HG03457 (cell line): Measurements from ENCODE around the gene ZNF385B.

Experiments used
- ATAC-seq: cut with Tn5 transposase; IDR thresholded peaks from one replicate; pipeline ENCODE4 v1.9.1; 2021; ENCODE audit warnings: moderate number of reproducible peaks; ENCODE audit not compliant: unreplicated experiment

The ZNF385B gene

DNA sequence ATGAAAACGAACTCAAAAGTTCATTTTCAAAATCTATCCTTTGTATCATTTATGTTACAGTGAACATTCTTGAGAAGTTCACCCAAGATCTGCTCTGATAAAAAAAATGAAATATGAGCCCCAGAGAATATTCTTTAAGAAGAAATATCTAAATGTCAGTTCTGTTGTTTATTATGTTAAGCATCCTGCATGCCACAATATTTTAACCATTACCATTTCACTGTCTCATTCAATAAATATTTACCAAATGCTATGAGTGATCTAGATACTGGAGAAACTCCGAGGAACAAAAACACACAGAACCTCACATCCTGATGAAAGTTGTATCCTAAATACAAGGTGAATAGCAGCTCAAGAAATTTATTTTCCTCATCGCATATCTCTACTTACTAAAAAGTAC lies 170.2 kb downstream of the ZNF385B start:
- no peak for ATAC-seq

DNA sequence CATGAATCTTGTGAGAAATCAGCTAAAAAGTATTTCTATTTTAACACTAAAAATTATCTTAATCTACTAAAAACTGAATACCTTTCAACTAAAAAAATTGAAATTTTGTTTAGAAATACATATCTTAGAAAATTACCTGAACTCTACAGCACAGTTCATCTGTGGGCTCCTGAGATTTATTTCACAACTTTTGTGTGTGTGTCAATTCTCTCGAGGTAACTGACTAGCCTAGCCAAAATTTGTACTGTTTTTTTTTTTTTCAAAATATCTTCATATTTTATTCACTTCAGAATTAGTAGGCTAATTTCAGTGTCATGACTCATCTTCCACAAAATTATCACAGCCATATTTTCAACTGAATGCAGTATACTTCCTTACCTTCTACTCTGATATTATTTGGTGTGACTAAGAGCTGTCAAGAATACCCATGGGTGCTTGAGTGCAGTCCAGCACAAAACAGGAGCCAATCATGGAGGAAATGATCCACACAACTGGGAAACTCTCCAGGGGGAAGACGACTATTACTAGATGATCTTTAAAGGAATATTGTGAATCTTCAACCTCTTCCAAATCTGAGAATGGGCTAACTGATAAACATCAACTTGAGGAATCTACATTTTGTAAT lies 174.6 kb downstream of the ZNF385B start:
- no peak for ATAC-seq

DNA sequence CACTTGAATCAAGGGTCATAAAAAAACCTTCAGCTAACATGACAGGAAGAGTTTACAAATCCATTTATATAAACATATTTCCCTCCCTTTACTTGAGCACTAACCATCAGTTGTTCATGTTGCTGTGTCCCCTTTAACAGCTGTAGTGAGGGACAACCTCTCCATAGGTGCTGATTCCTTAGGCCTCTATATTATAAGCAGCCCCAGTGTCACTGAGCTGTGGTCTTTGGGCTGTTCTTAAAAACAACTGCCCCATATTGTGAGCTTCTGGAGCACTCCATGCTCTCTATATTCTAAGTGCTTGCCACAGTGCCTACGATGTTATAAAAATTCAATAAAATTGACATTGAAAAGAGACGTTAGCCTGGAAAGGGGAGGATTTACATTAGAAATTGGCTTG lies 175.3 kb downstream of the ZNF385B start:
- ATAC-seq, result no peak

DNA sequence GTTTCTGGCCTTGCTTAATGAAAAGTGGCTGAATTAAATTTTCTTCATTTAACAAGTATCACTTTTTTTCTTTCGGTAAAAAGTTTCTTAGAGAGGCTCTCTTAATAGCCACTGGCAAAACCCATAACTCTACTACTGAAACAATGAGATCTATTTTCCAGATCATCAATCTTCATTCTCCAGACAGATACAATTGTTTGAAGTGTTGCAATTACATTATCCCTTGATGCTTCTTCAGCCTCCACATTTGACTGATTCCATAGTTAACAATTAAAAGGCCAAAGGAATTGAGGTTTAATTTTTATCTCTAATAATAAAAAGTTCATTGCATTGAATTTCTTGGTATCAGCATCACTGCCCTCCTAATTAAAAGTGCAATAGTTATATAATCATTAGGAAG lies 176.3 kb downstream of the ZNF385B start:
- no peak for ATAC-seq

DNA sequence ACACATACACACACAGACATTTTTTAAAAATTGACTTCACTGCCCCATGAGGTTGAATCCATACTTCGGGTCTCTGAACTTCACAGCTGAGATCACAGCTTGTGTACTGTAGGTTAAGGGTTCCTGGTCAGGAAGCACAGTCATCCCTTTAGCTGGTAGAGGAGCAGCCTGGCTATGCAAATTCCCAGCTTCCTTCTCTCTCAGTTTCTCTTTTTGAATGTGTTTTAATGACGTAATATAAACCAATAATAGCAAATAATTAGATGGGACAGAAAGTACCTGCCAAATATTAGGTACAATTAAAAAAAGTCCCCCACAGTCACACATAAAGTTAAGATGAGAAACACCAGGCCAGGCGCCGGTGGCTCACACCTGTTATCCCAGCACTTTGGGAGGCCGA lies 178.7 kb downstream of the ZNF385B start:
- no peak for ATAC-seq

DNA sequence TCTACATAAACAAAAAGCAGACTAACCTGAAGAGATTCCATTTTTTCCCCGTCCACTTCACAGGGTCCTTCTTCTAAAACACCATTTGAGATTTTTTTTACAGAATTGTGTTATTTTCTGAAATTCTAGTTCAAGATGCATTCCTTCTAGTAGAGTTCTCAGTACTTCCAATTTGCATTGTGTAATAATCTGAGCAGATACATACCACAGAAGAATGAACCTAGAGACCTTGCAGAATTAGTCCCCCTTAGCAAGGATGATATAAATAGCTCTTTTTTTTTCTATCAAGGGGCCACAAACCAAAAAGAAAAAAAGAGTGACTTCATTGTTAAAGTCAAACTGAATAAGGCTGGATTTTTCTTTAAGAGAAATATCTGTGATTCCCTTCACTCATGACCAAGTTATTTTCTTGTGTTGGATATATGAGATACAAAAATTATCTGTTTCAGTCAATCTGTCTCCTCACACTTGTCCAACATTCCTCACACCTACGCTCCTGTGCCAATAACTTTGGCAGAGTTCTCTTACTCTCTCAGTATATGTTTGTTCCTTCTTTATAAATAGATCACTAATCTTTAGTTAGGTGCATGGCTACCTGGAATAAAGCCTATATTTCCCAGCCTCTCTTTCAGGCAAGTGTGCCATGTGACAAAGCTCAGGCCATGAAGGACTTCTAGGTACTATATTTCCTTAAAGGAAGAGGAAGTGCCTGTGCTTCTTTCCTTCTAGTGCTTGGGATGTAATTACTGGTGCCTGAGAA lies 183.5 kb downstream of the ZNF385B start:
- ATAC-seq, result no peak

DNA sequence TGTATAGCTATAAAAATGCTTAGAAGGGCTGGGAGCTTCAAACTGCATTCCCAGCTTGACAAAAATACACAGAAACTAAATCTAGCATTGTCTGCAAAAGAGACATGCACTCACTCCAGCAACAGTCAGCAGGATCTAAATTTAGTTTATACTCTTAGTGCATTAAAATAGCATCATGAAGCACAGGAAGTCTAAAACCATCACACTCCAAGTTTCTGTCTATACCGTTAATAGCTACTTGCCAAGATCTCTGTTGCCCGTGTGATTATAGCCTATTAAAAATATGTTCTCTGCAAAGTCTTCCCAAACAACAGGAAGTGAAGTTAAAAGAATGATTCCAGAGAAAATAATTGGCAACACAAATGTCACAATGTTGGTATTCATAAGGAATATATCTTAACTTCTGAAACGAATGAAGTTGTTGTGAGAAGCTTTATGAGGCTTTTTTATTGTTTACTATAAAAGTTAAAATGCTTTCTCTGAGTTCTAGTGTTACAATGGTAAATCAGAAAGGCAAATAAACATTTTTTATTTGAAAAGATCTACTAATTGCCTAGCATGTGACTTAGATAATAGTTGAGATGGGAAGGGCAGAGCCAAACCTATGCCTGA lies 184.2 kb downstream of the ZNF385B start:
- ATAC-seq, result no peak

DNA sequence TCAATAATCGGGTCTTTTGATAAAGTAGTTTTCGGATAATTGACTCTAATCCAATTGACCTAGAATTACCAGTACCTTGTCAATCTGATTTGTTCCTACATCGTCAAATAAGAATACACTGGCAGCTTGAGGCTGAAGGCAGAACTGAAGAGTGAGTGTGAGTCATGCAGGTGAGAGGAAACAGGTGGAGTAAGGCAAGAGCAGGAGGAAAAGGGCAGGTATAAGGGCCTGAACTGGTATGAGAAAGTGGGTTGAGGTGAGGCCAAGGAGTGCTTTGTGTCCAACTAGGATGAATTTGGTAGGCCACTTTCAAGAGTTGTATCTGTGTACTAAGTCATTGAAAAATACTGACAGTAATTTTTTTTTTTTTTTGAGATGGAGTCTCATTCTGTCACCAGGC lies 186.0 kb downstream of the ZNF385B start:
- ATAC-seq, result no peak

DNA sequence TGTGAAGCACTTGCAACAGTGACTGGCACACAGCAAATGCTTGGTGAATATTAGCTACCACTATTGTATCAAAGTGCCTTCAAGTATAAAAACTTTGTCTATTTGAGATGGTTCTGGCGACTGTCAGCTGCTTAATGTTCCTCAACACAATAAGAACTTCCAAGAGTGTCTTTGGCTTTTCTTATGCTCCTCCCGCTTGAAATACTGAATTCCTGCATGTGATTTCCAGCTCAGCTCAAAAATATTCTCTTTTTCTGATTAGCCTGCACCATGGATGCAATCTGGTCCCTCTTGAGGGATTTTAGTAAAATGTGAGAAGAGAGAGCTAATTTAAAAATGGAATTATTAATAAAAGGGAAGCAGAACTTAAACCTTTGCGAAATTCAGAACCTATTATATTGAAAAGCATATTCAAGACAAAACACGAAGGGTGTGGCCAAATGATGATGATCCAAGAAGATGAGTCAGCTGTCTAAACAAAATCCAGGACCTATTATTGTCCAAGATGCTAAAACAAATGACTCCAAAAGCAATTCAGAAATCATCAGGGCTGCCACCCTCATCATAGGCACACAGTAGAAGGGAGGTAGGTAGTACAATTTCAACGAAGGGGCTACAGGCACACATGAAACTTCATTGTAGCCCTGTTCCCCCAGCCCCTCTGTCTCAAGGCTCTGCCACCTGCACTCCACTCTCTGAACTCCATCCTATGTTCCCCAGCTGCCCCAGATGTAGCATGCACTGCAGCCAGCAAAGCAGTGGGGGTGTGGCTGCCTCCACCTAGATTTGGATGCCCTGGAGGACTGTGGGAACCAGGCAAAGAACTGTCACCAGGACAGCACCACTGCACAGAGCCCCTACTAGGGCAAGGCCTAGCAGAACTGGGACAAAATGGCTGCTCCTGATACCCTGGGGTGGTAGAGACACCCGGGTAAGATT lies 190.1 kb downstream of the ZNF385B start:
- no peak for ATAC-seq

DNA sequence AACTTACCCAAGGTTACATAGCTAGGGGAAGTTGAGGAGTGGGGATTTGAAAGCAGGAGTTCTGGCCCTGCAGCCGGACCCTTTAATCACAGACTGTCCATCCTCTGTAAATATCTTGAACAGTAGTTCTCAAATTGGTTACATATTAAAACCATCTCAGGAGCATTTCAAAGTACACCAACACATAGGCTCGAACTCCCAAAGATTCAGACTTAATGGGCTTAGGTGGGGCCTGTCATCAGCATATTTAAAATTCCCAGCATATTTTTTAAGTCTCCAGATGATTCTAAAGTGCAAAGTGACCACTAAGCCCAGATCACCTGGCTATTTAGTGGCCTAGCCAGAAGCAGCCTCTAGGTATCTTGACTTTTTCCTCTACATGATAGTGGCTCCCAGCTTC lies 192.2 kb downstream of the ZNF385B start:
- no peak for ATAC-seq

DNA sequence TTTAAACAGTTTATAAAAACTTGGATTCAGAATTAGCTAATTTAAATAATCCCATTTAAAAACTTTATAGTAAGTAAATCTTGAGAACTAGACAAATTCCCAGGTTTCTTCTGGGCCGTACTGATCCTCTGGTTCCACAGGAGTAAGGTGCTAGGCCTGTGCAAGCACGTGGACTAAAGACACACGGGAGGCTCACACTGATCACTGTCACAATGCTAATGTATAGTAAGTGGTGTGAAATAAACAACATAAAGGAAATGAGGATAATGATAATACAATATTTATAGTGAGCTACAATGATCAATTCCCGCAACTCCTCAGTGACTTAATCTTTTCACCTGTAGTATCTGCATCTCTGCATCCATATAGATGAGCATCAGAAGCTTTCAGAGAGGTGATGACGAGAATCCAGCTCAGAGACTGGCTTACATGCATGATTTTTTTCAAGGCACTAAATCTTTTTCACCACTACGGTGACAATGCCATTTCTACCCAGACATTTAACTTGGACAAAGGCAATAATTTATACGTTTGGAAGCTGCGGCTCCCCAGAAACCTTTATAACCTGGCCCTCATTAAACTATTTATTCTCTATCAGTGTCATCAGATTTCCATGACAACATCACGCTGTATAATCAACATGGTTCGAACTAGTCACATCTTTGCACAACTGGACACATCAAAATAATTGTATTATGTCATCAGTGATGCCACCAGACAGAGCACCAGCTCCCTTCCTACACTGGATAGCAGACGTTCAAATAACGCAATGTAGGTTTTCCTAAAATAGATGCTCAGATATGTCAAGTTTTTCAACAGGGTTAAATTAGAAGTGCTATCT lies 196.2 kb downstream of the ZNF385B start:
- ATAC-seq, result no peak

DNA sequence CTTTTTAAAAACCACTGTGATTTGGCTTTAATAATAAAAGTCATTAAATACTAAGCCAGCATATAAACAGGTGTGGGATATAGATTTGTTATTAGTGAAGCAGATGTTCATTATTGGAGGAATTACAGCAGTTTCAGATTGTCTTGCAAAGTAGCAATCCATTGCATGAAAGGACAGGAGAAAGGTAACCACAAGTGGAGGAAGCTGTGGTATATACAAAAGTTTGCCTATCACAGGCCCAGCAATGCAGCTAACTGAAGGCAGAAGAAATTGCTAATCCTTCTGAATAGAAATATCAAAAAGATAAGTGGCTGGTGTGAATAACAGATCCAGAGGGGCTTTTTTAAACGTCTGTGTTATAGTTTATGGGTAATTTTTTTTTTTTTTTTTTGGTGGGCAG lies 199.4 kb downstream of the ZNF385B start:
- no peak for ATAC-seq

DNA sequence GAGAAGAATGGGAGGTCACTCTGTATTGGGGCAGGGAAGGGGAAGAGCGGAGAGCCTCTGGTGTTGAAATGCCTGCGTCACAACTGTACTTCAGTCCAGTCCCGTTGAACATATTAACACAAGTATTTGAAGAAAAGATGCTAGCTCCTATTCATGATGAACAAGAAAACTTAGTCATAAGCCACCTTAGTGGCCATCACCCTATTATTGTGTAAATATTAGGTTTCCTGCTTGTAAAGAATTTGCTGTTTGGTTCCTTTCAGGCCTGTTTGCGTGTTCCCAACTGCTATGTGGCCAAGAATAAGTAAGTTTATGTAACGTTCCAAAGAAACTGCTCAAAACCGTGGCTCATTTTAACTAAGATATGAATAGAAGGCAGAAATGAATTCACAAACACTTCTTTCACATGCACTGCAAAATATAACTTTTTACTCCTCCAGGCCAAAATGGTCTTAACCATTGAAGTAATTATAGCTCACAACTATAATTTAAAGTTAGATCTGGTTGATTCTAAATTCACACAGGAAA lies 204.3 kb downstream of the ZNF385B start:
- ATAC-seq, result no peak

DNA sequence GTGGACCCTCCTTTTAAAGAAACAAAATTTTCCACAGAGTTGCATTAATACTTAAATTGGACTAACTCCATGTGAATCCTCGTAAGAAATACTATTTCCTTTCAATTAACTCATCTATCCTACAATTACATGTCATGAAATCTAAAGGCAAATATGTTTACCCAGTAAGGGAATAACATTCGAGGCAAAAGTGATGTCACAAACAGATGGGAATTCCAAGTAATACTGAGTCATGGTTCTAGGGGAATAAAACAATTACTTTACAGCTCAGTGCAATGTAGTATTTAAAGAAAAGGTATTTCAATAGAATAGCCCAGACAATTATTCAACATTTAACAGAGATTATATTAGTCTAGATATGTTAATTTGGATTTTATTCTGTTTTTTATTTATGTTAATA lies 205.8 kb downstream of the ZNF385B start:
- ATAC-seq, result no peak

DNA sequence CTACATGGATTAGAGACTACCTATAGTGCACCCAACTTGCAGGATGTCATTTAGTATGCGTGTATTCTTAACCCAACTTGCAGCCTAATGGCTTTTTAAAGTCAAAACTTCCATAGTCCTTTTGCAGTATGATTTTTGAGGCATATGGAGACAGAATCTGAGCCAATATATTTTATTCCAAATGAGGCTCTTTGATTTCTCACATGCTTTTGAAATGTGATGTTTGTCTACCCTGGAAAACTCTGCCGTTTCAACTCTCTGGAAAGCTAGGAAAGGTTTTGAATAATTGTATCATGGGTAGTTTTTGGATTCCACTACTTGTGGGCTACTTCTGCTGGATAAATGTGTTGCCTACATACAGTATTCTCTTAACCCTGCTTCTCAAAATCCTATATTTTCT lies 206.6 kb downstream of the ZNF385B start:
- no peak for ATAC-seq

DNA sequence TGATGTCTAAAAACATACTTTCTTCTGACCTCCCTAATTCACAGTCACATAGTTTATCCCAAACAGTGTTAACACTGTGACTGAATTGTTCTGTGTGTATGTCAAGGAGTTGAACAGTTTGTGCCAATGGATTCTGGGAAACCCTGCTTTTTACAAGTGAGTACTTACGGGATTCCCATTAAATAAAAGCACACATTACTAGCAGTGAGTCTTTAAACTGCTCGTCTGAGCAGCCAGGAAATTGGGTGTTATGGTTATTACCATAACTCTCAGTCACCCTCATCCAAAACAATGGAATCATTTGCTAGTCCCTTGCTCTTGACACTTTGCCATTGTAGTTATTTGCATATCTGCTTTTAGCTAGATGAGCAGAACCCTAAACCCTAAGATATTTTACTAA lies 209.1 kb downstream of the ZNF385B start:
- ATAC-seq, result no peak

DNA sequence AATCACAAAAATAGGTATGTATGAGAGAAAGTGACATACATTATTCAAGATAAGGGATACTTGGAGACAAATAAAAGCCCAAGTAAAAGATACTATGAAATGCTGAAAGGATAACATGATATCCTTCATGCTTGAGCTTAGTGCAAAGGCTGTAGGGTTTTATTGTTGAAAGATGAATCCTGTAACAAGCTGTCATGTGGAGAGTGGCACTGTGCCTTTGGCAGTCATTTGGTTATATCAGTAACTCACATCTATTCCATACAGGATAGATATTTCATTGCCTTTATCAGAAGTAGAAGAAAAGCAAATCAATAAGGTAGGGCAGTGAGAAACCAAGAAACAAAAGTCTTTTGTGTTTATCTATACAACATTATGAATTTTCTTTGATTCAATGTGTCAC lies 211.0 kb downstream of the ZNF385B start:
- no peak for ATAC-seq

DNA sequence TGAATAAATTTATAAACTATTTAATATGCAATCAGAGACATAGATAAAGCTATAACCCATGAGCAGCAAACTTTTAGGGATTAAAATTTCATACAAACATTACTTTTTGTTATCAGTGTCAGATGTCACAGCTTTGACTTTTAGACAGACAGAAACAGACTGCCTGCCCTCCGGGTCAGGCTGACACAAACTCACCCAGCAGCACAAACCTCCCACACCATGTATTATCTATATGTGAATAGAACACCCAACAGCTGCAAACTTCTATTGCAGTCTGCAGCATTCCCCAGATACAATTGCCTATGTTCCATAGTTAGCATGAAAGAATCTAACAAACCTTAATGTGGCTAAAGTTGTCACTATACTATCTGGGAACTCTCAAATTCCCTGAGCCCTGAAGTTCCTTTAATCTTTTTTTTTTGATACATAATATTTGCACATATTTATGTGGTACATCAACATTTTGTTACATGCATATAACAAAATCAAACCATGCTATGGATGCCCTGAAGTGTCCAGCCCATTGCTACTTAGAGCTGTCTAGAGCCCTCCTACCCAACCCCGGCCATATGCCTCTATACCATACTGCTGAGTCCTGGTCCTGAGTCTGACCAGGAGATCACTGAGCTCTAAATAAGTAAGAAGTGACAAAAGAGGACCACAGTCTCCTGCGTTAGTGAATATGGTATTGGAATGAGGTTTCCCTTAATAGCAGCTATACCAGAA lies 214.4 kb downstream of the ZNF385B start:
- ATAC-seq, result no peak

DNA sequence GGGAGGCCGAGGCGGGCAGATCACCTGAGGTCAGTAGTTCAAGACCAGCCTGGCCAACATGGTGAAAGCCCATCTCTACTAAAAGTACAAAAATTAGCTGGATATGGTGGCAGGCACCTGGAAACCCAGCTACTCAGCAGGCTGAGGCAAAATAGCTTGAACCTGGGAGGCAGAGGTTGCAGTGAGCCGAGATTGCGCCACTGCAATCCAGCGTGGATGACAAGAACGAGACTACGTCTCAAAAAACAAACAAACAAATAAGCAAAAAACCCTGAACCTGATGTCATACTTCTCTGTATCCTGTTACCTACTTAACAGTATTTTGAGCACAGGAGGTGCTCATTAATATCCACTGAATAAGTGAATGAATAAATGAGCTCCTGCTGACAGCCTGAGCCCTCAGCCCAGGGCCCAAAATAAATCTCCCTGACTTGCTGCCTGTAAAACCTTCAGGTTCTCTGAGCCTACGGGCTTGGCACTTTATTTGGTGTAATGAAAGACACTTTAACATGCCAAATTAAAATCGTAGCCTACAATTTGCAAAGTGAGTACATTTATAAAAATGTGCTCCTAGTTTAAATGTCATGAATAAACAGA lies 215.1 kb downstream of the ZNF385B start:
- ATAC-seq, result no peak
